ENCODE measurements around the gene MLYCD.

The MLYCD gene

GRCh38 chr16:83899978-83900377, 1.1 kb downstream of the MLYCD start:
- DNase-seq = no peak

- no peak for DNase-seq
These were observed 1.7 kb downstream of the MLYCD start for GRCh38 chr16:83900571-83900970.

GRCh38 chr16:83901101-83901500, 2.2 kb downstream of the MLYCD start:
- DNase-seq = no peak

- peak in 1 of 2 experiments; percentile 6 for DNase-seq
These were observed 4.8 kb downstream of the MLYCD start for GRCh38 chr16:83903751-83904150.

GRCh38 chr16:83906683-83907082, 7.8 kb downstream of the MLYCD start:
- no peak for DNase-seq

- no peak for DNase-seq
These were observed 8.2 kb downstream of the MLYCD start for GRCh38 chr16:83907111-83907510.

- peak; percentile 8 to 12 for DNase-seq
These were observed 8.8 kb downstream of the MLYCD start for GRCh38 chr16:83907631-83908250.

- no peak for DNase-seq
These were observed 9.9 kb downstream of the MLYCD start for GRCh38 chr16:83908798-83909197.

GRCh38 chr16:83911290-83911689, 12.4 kb downstream of the MLYCD start:
- no peak for DNase-seq

- no peak for DNase-seq
These were observed 13.8 kb downstream of the MLYCD start for GRCh38 chr16:83912519-83913244.

GRCh38 chr16:83913245-83913633, 14.3 kb downstream of the MLYCD start:
- DNase-seq = no peak

- no peak for DNase-seq
These were observed 15.3 kb downstream of the MLYCD start for GRCh38 chr16:83914091-83914710.

- DNase-seq = no peak
These were observed 16.2 kb downstream of the MLYCD start for GRCh38 chr16:83915081-83915480.

- no peak for DNase-seq
These were observed 16.6 kb downstream of the MLYCD start for GRCh38 chr16:83915491-83915890.

GRCh38 chr16:83917152-83918120, 18.5 kb downstream of the MLYCD start:
- DNase-seq = no peak

GRCh38 chr16:83920894-83921491, 22.1 kb downstream of the MLYCD start:
- DNase-seq = no peak

- no peak for DNase-seq
These were observed 24.9 kb downstream of the MLYCD start for GRCh38 chr16:83923581-83924365.

- DNase-seq = no peak
These were observed 25.8 kb downstream of the MLYCD start for GRCh38 chr16:83924686-83925085.

- DNase-seq = no peak
These were observed 26.4 kb downstream of the MLYCD start for GRCh38 chr16:83925095-83925905.

GRCh38 chr16:83925957-83926725, 27.2 kb downstream of the MLYCD start:
- DNase-seq = no peak
